Fibroblast of lung (primary cell): ENCODE data around the gene ZNF148. TPM values are rescaled to one million over a fixed set of nuclear protein-coding genes. Genes with fewer than 3 reads are reported as not detected.

ENCODE experiments used
- DNase-seq, 2 donors: peaks; one replicate each; pipeline versions ENCODE4 v3.0.0 to v3.0.0-alpha.2; 2010; ENCODE audit warnings: low read depth in 2 of 2
- H2AFZ ChIP-seq: 2 replicates; pipeline ENCODE4 v1.5.1; 2012; ENCODE audit warnings: low read length, control low read depth, inconsistent platforms
- H3K27ac ChIP-seq: 2 replicates; pipeline ENCODE4 v1.5.1; 2011; ENCODE audit warnings: low read length, control low read depth; ENCODE audit not compliant: insufficient read depth
- H3K27me3 ChIP-seq: 2 replicates; pipeline ENCODE4 v1.5.1; 2011; ENCODE audit warnings: mild to moderate bottlenecking, low read length; ENCODE audit not compliant: control insufficient read depth, insufficient read depth
- H3K36me3 ChIP-seq: 2 replicates; pipeline ENCODE4 v1.5.1; 2011; ENCODE audit warnings: low read length; ENCODE audit not compliant: control insufficient read depth, insufficient read depth
- H3K4me1 ChIP-seq: 2 replicates; pipeline ENCODE4 v1.5.1; 2011; ENCODE audit warnings: low read length; ENCODE audit not compliant: control insufficient read depth, insufficient read depth; ENCODE audit errors: extremely low read depth
- H3K4me2 ChIP-seq: 2 replicates; pipeline ENCODE4 v1.5.1; 2011; ENCODE audit warnings: low read length, control low read depth; ENCODE audit not compliant: insufficient read depth; ENCODE audit errors: extremely low read depth
- H3K4me3 ChIP-seq, 4 experiments: fragments of 200-600 bp in 1 of 4; sonication (generic) in 1 of 4; replicated peaks in 1 of 4; 2 replicates each; pipeline ENCODE4 v1.5.1; 2011 to 2016; ENCODE audit warnings: low read length in 4 of 4, low read depth in 3 of 4, mild to moderate bottlenecking in 3 of 4, control low read depth in 2 of 4, inconsistent platforms in 1 of 4, mixed read lengths in 1 of 4; ENCODE audit not compliant: insufficient read depth in 1 of 4; ENCODE audit errors: control extremely low read depth in 1 of 4
- H3K79me2 ChIP-seq: 2 replicates; pipeline ENCODE4 v1.5.1; 2012; ENCODE audit warnings: mild to moderate bottlenecking, low read length, inconsistent platforms; ENCODE audit not compliant: control insufficient read depth, insufficient read depth
- H3K9ac ChIP-seq: 2 replicates; pipeline ENCODE4 v1.5.1; 2011; ENCODE audit warnings: mild to moderate bottlenecking, low read length, control low read depth; ENCODE audit not compliant: insufficient read depth
- H3K9me3 ChIP-seq: 2 replicates; pipeline ENCODE4 v1.5.1; 2012; ENCODE audit warnings: low read depth, low read length; ENCODE audit not compliant: control insufficient read depth, insufficient read depth
- H4K20me1 ChIP-seq: 2 replicates; pipeline ENCODE4 v1.5.1; 2011; ENCODE audit warnings: low read length; ENCODE audit not compliant: control insufficient read depth, insufficient read depth; ENCODE audit errors: extremely low read depth
- EZH2 ChIP-seq: IDR thresholded peaks from 2 replicates; pipeline ENCODE4 v1.5.1; 2012; ENCODE audit warnings: low read length, control low read depth, mild to moderate bottlenecking; ENCODE audit errors: missing control alignments
- polyA plus RNA-seq, 2 donors: library from polyadenylated mRNA; depleted of rRNA in 1 of 2; stranded (reverse) in 1 of 2; unstranded in 1 of 2; fragments of >200 nt; gene quantifications; 2 replicates each; pipeline ENCODE4 v1.2.1, GENCODE V29; 2011 to 2012; ENCODE audit warnings: missing spikeins in 1 of 2
- total RNA-seq: library from RNA; depleted of rRNA; stranded (reverse); fragments of >200 nt; gene quantifications from 2 replicates; pipeline ENCODE4 v1.2.1, GENCODE V29; 2014
- TF ChIP-seq, protein P1 (sequence below), 2 donors: IDR thresholded peaks in 1 of 2; conservative IDR thresholded peaks in 1 of 2; 1 replicate in 1 of 2; 2 replicates in 1 of 2; pipeline ENCODE4 v1.5.1; 2011 to 2012; ENCODE audit warnings: low read length in 2 of 2, control low read depth in 1 of 2, inconsistent platforms in 1 of 2, low read depth in 1 of 2, mild to moderate bottlenecking in 1 of 2

Gene ZNF148
- total and polyA plus RNA-seq, 2 donors (not counting 1 experiment from before 2014, with no cell fraction given), result 37.7 to 41.3 TPM

DNA sequence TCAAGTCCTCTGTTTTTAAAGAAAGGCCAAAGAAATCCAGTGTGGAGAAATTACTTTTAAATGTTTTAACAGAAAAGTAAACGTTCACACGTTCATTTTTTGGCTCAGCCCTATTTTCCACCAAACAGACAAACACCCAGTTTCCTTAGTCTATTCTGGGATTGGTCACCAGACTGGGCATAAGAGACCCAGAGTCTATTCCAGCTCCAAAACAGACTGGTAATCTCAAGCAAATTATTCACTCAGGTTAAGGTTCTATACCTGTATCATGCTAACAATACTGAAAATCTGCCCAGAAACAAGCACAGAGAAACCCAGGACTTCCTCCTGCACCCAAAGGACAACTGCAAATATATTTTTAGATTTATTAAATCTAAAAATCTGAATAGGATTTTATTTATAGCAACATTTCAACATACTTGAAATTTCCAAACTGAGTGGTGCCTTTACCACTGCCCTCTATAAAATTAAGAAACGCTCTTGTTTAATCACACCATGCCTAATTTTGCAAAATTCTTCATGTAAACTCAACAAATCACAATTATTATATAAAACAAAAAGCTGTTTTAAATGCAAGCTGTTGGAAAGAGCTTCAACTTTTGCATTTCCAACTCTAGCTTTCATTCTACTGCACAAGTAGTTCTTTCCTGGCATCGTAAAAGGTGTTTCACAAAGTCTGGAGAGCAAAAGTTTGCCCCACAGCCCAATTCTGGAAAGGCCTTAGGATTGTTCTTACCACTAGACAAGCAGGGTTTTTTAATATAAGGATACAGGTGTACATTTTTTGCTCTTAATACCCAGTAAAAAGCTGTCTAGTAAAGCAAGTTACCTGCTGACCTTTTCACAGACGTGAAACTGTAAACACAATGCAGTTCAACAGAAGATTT, 18.7 kb downstream of the ZNF148 start:
- DNase-seq, result no peak
- TF ChIP-seq EZH2, result no peak
- TF ChIP-seq, protein P1, sequence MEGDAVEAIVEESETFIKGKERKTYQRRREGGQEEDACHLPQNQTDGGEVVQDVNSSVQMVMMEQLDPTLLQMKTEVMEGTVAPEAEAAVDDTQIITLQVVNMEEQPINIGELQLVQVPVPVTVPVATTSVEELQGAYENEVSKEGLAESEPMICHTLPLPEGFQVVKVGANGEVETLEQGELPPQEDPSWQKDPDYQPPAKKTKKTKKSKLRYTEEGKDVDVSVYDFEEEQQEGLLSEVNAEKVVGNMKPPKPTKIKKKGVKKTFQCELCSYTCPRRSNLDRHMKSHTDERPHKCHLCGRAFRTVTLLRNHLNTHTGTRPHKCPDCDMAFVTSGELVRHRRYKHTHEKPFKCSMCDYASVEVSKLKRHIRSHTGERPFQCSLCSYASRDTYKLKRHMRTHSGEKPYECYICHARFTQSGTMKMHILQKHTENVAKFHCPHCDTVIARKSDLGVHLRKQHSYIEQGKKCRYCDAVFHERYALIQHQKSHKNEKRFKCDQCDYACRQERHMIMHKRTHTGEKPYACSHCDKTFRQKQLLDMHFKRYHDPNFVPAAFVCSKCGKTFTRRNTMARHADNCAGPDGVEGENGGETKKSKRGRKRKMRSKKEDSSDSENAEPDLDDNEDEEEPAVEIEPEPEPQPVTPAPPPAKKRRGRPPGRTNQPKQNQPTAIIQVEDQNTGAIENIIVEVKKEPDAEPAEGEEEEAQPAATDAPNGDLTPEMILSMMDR (conservative IDR thresholded peaks at IDR 0.05 in 1 of 2, IDR thresholded peaks at IDR 0.05 in 1 of 2; ENCODE audit: low read depth in 1 of 2, low read length in 2 of 2), result no peak
- Histone ChIP-seq H3K4me3 (peak overlapping the region; percentile 49 to 66 (median 62)), H2AFZ (no peak overlapping the region), H3K9ac (no peak overlapping the region), H4K20me1 (no peaks in the 10 kb centered on the region), H3K9me3 (no peaks in the 10 kb centered on the region), H3K36me3 (peaks cover 1% of the 10 kb centered on the region), H3K4me1 (peaks cover 2% of the 10 kb centered on the region), H3K27me3 (no peaks in the 10 kb centered on the region), H3K79me2 (peaks cover 86% of the 10 kb centered on the region), H3K4me2 (peak overlapping the region; percentile 64), H3K27ac (peak overlapping the region; percentile 49)

DNA sequence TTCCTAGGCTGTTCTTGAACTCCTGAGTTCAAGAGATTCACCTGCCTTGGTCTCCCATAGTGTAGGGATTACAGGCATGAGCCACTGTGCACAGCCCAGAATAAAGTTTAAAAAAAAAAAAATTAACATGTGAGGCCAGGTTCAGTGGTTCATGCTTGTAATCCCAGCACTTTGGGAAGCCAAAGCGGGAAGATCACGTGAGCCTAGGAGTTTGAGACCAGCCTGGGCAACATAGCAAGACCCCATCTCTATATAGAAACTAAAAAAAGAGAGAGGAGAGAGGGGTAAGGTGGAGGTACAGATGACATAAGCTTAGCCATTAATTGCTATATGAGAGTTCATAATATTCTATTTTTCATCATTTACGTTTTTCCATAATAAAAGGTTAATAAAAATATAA, 21.5 kb downstream of the ZNF148 start:
- no peak overlapping the region for H3K4me2 ChIP-seq
- H3K4me1 ChIP-seq, result peaks cover 2% of the 10 kb centered on the region
- no peaks in the 10 kb centered on the region for H4K20me1 ChIP-seq
- no peak for TF ChIP-seq EZH2
- TF ChIP-seq, protein P1 (conservative IDR thresholded peaks at IDR 0.05 in 1 of 2, IDR thresholded peaks at IDR 0.05 in 1 of 2; ENCODE audit: low read depth in 1 of 2, low read length in 2 of 2), result no peak
- H3K9me3 ChIP-seq, result no peaks in the 10 kb centered on the region
- no peak overlapping the region for H3K4me3 ChIP-seq
- H3K9ac ChIP-seq, result no peak overlapping the region
- no peak overlapping the region for H2AFZ ChIP-seq
- H3K27ac ChIP-seq, result no peak overlapping the region
- H3K27me3 ChIP-seq, result no peaks in the 10 kb centered on the region
- no peaks in the 10 kb centered on the region for H3K36me3 ChIP-seq
- peaks cover 87% of the 10 kb centered on the region for H3K79me2 ChIP-seq
- no peak for DNase-seq

DNA sequence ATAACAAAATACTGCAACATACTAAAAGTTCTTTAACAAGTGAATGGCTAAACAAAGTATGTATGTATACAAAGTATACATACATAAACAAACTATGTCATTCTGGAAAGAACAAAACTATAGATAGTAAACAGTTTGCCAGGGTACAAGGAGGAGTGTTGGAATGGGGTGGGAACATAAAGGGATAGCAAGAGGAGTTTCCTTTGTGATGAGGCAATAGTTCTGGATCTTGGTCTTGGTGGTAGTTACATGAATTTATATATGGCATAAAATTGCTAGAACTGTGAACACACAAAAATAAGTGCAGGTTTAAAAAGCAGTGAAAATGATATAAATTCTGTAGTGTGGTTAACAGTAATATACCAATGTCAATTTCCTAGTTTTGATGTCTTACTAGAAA, 22.0 kb downstream of the ZNF148 start:
- Histone ChIP-seq H3K4me3 (no peak overlapping the region), H3K9me3 (no peaks in the 10 kb centered on the region), H2AFZ (no peak overlapping the region), H3K36me3 (no peaks in the 10 kb centered on the region), H3K9ac (no peak overlapping the region), H3K4me1 (peaks cover 2% of the 10 kb centered on the region), H3K27me3 (no peaks in the 10 kb centered on the region), H3K4me2 (no peak overlapping the region), H3K79me2 (peaks cover 87% of the 10 kb centered on the region), H3K27ac (no peak overlapping the region), H4K20me1 (no peaks in the 10 kb centered on the region)
- peak in 1 of 2 donors; percentile 40 for DNase-seq
- TF ChIP-seq EZH2, result no peak
- TF ChIP-seq, protein P1 (conservative IDR thresholded peaks at IDR 0.05 in 1 of 2, IDR thresholded peaks at IDR 0.05 in 1 of 2; ENCODE audit: low read depth in 1 of 2, low read length in 2 of 2), result no peak
